DMS53 (cell line): ENCODE data around the gene ZDHHC24.

Experiments used
- DNase-seq: peaks from one replicate; lab custom pipeline; 2025; lab: John Stamatoyannopoulos, UW

The ZDHHC24 gene

GRCh38 chr11:66497206-66497605 lies 48.6 kb downstream of the ZDHHC24 start:
- no peak for DNase-seq

GRCh38 chr11:66495401-66495854 lies 50.4 kb downstream of the ZDHHC24 start:
- peak; percentile 47 for DNase-seq

- no peak for DNase-seq
Observed at GRCh38 chr11:66494935-66495334, 50.9 kb downstream of the ZDHHC24 start.

- no peak for DNase-seq
Observed at GRCh38 chr11:66494458-66494857, 51.4 kb downstream of the ZDHHC24 start.

GRCh38 chr11:66493130-66493529 lies 52.7 kb downstream of the ZDHHC24 start:
- no peak for DNase-seq

GRCh38 chr11:66492161-66492865 lies 53.5 kb downstream of the ZDHHC24 start:
- no peak for DNase-seq

- DNase-seq: no peak
Observed at GRCh38 chr11:66491315-66491935, 54.4 kb downstream of the ZDHHC24 start.

GRCh38 chr11:66489636-66490035 lies 56.2 kb downstream of the ZDHHC24 start:
- peak; percentile 99 for DNase-seq

GRCh38 chr11:66488957-66489356 lies 56.9 kb downstream of the ZDHHC24 start:
- peak; percentile 77 for DNase-seq

GRCh38 chr11:66484806-66485380 lies 61.0 kb downstream of the ZDHHC24 start:
- no peak for DNase-seq

GRCh38 chr11:66480117-66480938 lies 65.5 kb downstream of the ZDHHC24 start, which contains the start of gene DPP3:
Gene DPP3 (plus strand): TSS chr11:66480434. CDS start chr11:66482201, 1,767 bp downstream.
- peak; percentile 100 for DNase-seq

- DNase-seq: peak; percentile 98
Observed at GRCh38 chr11:66479394-66480116, 66.3 kb downstream of the ZDHHC24 start.

- DNase-seq: peak; percentile 69
Observed at GRCh38 chr11:66478729-66479393, 67.0 kb downstream of the ZDHHC24 start.

- DNase-seq: no peak
Observed at GRCh38 chr11:66477263-66478201, 68.3 kb downstream of the ZDHHC24 start.

- no peak for DNase-seq
Observed at GRCh38 chr11:66476841-66477251, 69.0 kb downstream of the ZDHHC24 start.

- no peak for DNase-seq
Observed at GRCh38 chr11:66476173-66476840, 69.5 kb downstream of the ZDHHC24 start.

- DNase-seq: no peak
Observed at GRCh38 chr11:66475349-66476172, 70.3 kb downstream of the ZDHHC24 start.
